Measurements from ENCODE around the gene WDR74.

GRCh38 chr11:62882788-62883501 lies 43.6 kb upstream of the WDR74 start:
- no peak for TF ChIP-seq GATA2 (IDR thresholded peaks at IDR 0.05; ENCODE audit: low read depth, low read length)
- no peak for TF ChIP-seq GATA3 (IDR thresholded peaks at IDR 0.05; ENCODE audit: low read depth, low read length)
